Panc1 (cell line): ENCODE measurements around the gene PCDHGB5.

Source experiments
- CTCF ChIP-seq: fragments of 450-650 bp; IDR thresholded peaks from 2 replicates; pipeline ENCODE4 v1.5.1; 2017; ENCODE audit warnings: mild to moderate bottlenecking
- POLR2AphosphoS5 ChIP-seq: IDR thresholded peaks from 2 replicates; pipeline ENCODE4 v1.6.1; 2012; ENCODE audit warnings: mild to moderate bottlenecking, low read depth, low read length, moderate library complexity
- SIN3A ChIP-seq: IDR thresholded peaks from 2 replicates; pipeline ENCODE4 v1.6.1; 2012; ENCODE audit warnings: low read depth, mild to moderate bottlenecking, low read length, moderate library complexity, borderline replicate concordance; ENCODE audit not compliant: insufficient read depth
- TF ChIP-seq, protein P1 (sequence below), 2 experiments: IDR thresholded peaks; 2 replicates each; pipeline ENCODE4 v1.6.1; 2011 to 2012; ENCODE audit warnings: low read depth in 2 of 2, control low read depth in 1 of 2, low read length in 1 of 2, mild to moderate bottlenecking in 1 of 2, moderate library complexity in 1 of 2; ENCODE audit not compliant: insufficient read depth in 1 of 2

- TF ChIP-seq CTCF (no peak), POLR2AphosphoS5 (no peak), SIN3A (no peak)
- TF ChIP-seq, protein P1, sequence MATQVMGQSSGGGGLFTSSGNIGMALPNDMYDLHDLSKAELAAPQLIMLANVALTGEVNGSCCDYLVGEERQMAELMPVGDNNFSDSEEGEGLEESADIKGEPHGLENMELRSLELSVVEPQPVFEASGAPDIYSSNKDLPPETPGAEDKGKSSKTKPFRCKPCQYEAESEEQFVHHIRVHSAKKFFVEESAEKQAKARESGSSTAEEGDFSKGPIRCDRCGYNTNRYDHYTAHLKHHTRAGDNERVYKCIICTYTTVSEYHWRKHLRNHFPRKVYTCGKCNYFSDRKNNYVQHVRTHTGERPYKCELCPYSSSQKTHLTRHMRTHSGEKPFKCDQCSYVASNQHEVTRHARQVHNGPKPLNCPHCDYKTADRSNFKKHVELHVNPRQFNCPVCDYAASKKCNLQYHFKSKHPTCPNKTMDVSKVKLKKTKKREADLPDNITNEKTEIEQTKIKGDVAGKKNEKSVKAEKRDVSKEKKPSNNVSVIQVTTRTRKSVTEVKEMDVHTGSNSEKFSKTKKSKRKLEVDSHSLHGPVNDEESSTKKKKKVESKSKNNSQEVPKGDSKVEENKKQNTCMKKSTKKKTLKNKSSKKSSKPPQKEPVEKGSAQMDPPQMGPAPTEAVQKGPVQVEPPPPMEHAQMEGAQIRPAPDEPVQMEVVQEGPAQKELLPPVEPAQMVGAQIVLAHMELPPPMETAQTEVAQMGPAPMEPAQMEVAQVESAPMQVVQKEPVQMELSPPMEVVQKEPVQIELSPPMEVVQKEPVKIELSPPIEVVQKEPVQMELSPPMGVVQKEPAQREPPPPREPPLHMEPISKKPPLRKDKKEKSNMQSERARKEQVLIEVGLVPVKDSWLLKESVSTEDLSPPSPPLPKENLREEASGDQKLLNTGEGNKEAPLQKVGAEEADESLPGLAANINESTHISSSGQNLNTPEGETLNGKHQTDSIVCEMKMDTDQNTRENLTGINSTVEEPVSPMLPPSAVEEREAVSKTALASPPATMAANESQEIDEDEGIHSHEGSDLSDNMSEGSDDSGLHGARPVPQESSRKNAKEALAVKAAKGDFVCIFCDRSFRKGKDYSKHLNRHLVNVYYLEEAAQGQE (IDR thresholded peaks at IDR 0.05; ENCODE audit: insufficient read depth in 1 of 2, low read depth in 2 of 2, low read length in 1 of 2) = no peak
Observed at GRCh38 chr5:141373673-141374317, 24.0 kb upstream of the PCDHGB5 start, which contains the start of gene PCDHGA6.
